Urothelium cell line (cell line): ENCODE data around the gene PPP2R1A.
"Not testable (repeated sequence)": the region's sequence is repeated elsewhere in the genome, so short reads cannot be mapped to it uniquely, and the experiment has no call there.

Source experiments
- DNase-seq: peaks from one replicate; pipeline ENCODE4 v3.0.0; 2011; ENCODE audit warnings: low spot score, mixed read lengths
- FAIRE-seq: peaks from 2 replicates; lab custom pipeline; 2011; peaks lifted over from hg19 to GRCh38; lab: Jason Lieb, UNC

PPP2R1A gene

GRCh38 chr19:52237197-52237596 lies 47.3 kb downstream of the PPP2R1A start:
- FAIRE-seq, result no peak
- DNase-seq, result no peak

GRCh38 chr19:52237771-52238400 lies 48.0 kb downstream of the PPP2R1A start:
- peak; percentile 68 for FAIRE-seq
- peak; percentile 22 for DNase-seq

- DNase-seq (no peak), FAIRE-seq (no peak)
Observed at GRCh38 chr19:52244021-52244420, 54.2 kb downstream of the PPP2R1A start.

GRCh38 chr19:52248241-52248640 lies 58.4 kb downstream of the PPP2R1A start:
- no peak for DNase-seq

GRCh38 chr19:52258426-52258825 lies 68.6 kb downstream of the PPP2R1A start:
- FAIRE-seq, result no peak

More at GRCh38 chr19:52248241-52248640, 58.4 kb downstream of the PPP2R1A start:
- no peak for FAIRE-seq

GRCh38 chr19:52265556-52265955 lies 75.7 kb downstream of the PPP2R1A start:
- not testable (repeated sequence) for FAIRE-seq, DNase-seq

More at GRCh38 chr19:52258426-52258825, 68.6 kb downstream of the PPP2R1A start:
- no peak for DNase-seq

GRCh38 chr19:52269338-52270261 lies 79.7 kb downstream of the PPP2R1A start, which contains the start of gene ZNF766:
Gene ZNF766, plus strand, starts transcription at chr19:52269587. Its CDS starts 27 bp downstream, at chr19:52269614.
- peak; percentile 50 for FAIRE-seq

GRCh38 chr19:52270266-52270885 lies 80.5 kb downstream of the PPP2R1A start:
- DNase-seq (peak; percentile 14), FAIRE-seq (no peak)

More at GRCh38 chr19:52269338-52270261, 79.7 kb downstream of the PPP2R1A start, which contains the start of gene ZNF766:
- peak; percentile 96 for DNase-seq

- FAIRE-seq (no peak), DNase-seq (no peak)
Observed at GRCh38 chr19:52273301-52273700, 83.4 kb downstream of the PPP2R1A start.

GRCh38 chr19:52274191-52274590 lies 84.3 kb downstream of the PPP2R1A start:
- DNase-seq (no peak), FAIRE-seq (no peak)

- no peak for DNase-seq
- no peak for FAIRE-seq
Observed at GRCh38 chr19:52275988-52276387, 86.1 kb downstream of the PPP2R1A start.

GRCh38 chr19:52277471-52277870 lies 87.6 kb downstream of the PPP2R1A start:
- FAIRE-seq, result no peak
- no peak for DNase-seq
